IMR-90 (cell line): Measurements from ENCODE around the gene RWDD1. TPM values are rescaled to one million over a fixed set of nuclear protein-coding genes. Genes with fewer than 3 reads are reported as not detected.

Experiments used
- ATAC-seq: fragments of 200-7000 bp; cut with Tn5 transposase; 2 replicates; pipeline ENCODE4 v1.9.1; 2020; ENCODE audit warnings: low read depth, mild to moderate bottlenecking, moderate library complexity
- BruUV-seq: library from RNA; stranded (reverse); fragments of 400-500 nt; replicated peaks from 2 replicates; lab custom pipeline; 2021; lab: Mats Ljungman, UMichigan
- CTCF ChIA-PET: fragments of 300-600 bp; formaldehyde crosslinking; extraction: SDS; loops from one replicate; lab custom pipeline; 2021; ENCODE audit warnings: antibody characterized with exemption; lab: Yijun Ruan, JAX
- POLR2A ChIA-PET: fragments of 300-600 bp; sonication (Branson Sonifier 250); formaldehyde crosslinking; loops from one replicate; lab custom pipeline; 2022; ENCODE audit warnings: antibody characterized with exemption; ENCODE audit not compliant: unreplicated experiment; lab: Charles Lee
- DNase-seq: peaks from one replicate; pipeline ENCODE4 v3.0.0; 2013
- H2AFZ ChIP-seq: replicated peaks from 2 replicates; pipeline ENCODE3; 2013; ENCODE audit warnings: low read length, mild to moderate bottlenecking; ENCODE audit not compliant: poor library complexity
- H2AK5ac ChIP-seq: 2 replicates; pipeline ENCODE4 v1.6.1; 2013; ENCODE audit warnings: low read depth, low read length, inconsistent platforms
- H2AK9ac ChIP-seq: replicated peaks from 2 replicates; pipeline ENCODE3; 2013; ENCODE audit warnings: mild to moderate bottlenecking, low read depth, low read length, moderate library complexity; ENCODE audit not compliant: poor library complexity
- H2BK120ac ChIP-seq: 2 replicates; pipeline ENCODE4 v1.6.1; 2013; ENCODE audit warnings: low read depth, low read length, inconsistent platforms
- H2BK15ac ChIP-seq: 3 replicates; pipeline ENCODE4 v1.6.1; 2013; ENCODE audit warnings: low read depth, low read length, inconsistent platforms
- H2BK20ac ChIP-seq: 2 replicates; pipeline ENCODE4 v1.6.1; 2013; ENCODE audit warnings: low read depth, mild to moderate bottlenecking, inconsistent platforms, low read length, moderate library complexity
- H2BK5ac ChIP-seq: 2 replicates; pipeline ENCODE4 v1.6.1; 2013; ENCODE audit warnings: mild to moderate bottlenecking, low read depth, low read length, inconsistent platforms; ENCODE audit not compliant: poor library complexity, severe bottlenecking
- H3K14ac ChIP-seq: replicated peaks from 2 replicates; pipeline ENCODE4 v1.6.1; 2013; ENCODE audit warnings: low read depth, low read length, inconsistent platforms
- H3K18ac ChIP-seq: 2 replicates; pipeline ENCODE4 v1.6.1; 2013; ENCODE audit warnings: low read depth, low read length, control low read depth
- H3K23ac ChIP-seq: 2 replicates; pipeline ENCODE4 v1.6.1; 2013; ENCODE audit warnings: low read depth, low read length, inconsistent platforms
- H3K27ac ChIP-seq: 2 replicates; pipeline ENCODE4 v1.5.1; 2013; ENCODE audit warnings: mild to moderate bottlenecking, control low read depth, low read length; ENCODE audit not compliant: insufficient read depth
- H3K27me3 ChIP-seq: 2 replicates; pipeline ENCODE4 v1.6.1; 2013; ENCODE audit warnings: low read length; ENCODE audit not compliant: control insufficient read depth, insufficient read depth
- H3K36me3 ChIP-seq: 2 replicates; pipeline ENCODE4 v1.6.1; 2013; ENCODE audit warnings: low read length, mixed read lengths; ENCODE audit not compliant: control insufficient read depth, insufficient read depth
- H3K4ac ChIP-seq: 2 replicates; pipeline ENCODE4 v1.6.1; 2013; ENCODE audit warnings: low read depth, low read length, inconsistent platforms
- H3K4me1 ChIP-seq: 2 replicates; pipeline ENCODE4 v1.6.1; 2013; ENCODE audit warnings: low read length, mixed read lengths; ENCODE audit not compliant: control insufficient read depth, insufficient read depth
- H3K4me2 ChIP-seq: 2 replicates; pipeline ENCODE4 v1.6.1; 2013; ENCODE audit warnings: low read depth, mild to moderate bottlenecking, control low read depth, low read length, moderate library complexity
- H3K4me3 ChIP-seq: 2 replicates; pipeline ENCODE4 v1.5.1; 2013; ENCODE audit warnings: low read depth, mild to moderate bottlenecking, control low read depth, low read length, moderate library complexity; ENCODE audit not compliant: insufficient read depth
- H3K56ac ChIP-seq: 2 replicates; pipeline ENCODE4 v1.6.1; 2013; ENCODE audit warnings: low read length, inconsistent platforms; ENCODE audit not compliant: insufficient read depth; ENCODE audit errors: extremely low read depth
- H3K79me1 ChIP-seq, 2 experiments: 2 replicates each; pipeline ENCODE4 v1.6.1; 2013; ENCODE audit warnings: low read length in 2 of 2, inconsistent platforms in 1 of 2, low read depth in 1 of 2
- H3K9ac ChIP-seq: 2 replicates; pipeline ENCODE4 v1.6.1; 2013; ENCODE audit warnings: low read depth, low read length, control low read depth
- H3K9me1 ChIP-seq: 2 replicates; pipeline ENCODE4 v1.6.1; 2013; ENCODE audit warnings: low read length, inconsistent platforms; ENCODE audit not compliant: insufficient read depth
- H3K9me3 ChIP-seq: 2 replicates; pipeline ENCODE4 v1.6.1; 2013; ENCODE audit warnings: low read length; ENCODE audit not compliant: control insufficient read depth, insufficient read depth
- H4K20me1 ChIP-seq: 2 replicates; pipeline ENCODE4 v1.6.1; 2013; ENCODE audit warnings: low read length, inconsistent platforms; ENCODE audit not compliant: insufficient read depth
- H4K5ac ChIP-seq: 2 replicates; pipeline ENCODE4 v1.6.1; 2013; ENCODE audit warnings: mild to moderate bottlenecking, low read depth, low read length, control low read depth
- H4K8ac ChIP-seq, 2 experiments: 2 replicates each; pipeline ENCODE4 v1.6.1; 2013; ENCODE audit warnings: low read depth in 2 of 2, low read length in 2 of 2, control low read depth in 1 of 2, inconsistent platforms in 1 of 2
- H4K91ac ChIP-seq: 2 replicates; pipeline ENCODE4 v1.6.1; 2013; ENCODE audit warnings: low read depth, low read length, inconsistent platforms; ENCODE audit not compliant: insufficient read depth
- BHLHE40 ChIP-seq: fragments of 150-350 bp; IDR thresholded peaks from 2 replicates; pipeline ENCODE4 v1.6.1; 2016; ENCODE audit warnings: mild to moderate bottlenecking, low read depth, low read length
- RAD21 ChIP-seq: IDR thresholded peaks from 2 replicates; pipeline ENCODE4 v1.6.1; 2012; ENCODE audit warnings: low read length, improper control_type of control experiment
- WGBS, 2 experiments: methylation state at CpG; one replicate each; pipeline versions ENCODE4 v1.1.5 to v1.1.7; 2013; ENCODE audit warnings: missing lambda C conversion rate in 2 of 2; ENCODE audit not compliant: insufficient read length in 1 of 2; ENCODE audit errors: extremely low coverage in 2 of 2; 5-methylcytosine and 5-hydroxymethylcytosine counted together
- dilution Hi-C: fragments of 300-500 bp; cut with HindIII; formaldehyde crosslinking; loops from one replicate; pipeline ENCODE4 v1.14.3; 2018; ENCODE audit warnings: low sequenced_read_pairs; ENCODE audit not compliant: unreplicated experiment
- in situ Hi-C: fragments of 300-500 bp; cut with MboI; formaldehyde crosslinking; loops from 3 replicates; pipeline ENCODE4 v1.14.3; 2019; ENCODE audit warnings: low sequenced_read_pairs, inconsistent platforms, mixed read lengths
- intact Hi-C: fragments of 100-400 bp; cut with micrococcal nuclease; formaldehyde crosslinking; loops from 2 replicates; pipeline ENCODE4 v1.10.0; 2022
- polyA plus RNA-seq, 3 experiments: library from polyadenylated mRNA; depleted of rRNA; stranded (reverse); fragments of >200 nt; gene quantifications; 2 replicates each; pipeline ENCODE4 v1.2.3, GENCODE V29; 2012; ENCODE audit warnings: low replicate concordance in 1 of 3
- total RNA-seq: library from RNA; depleted of rRNA; stranded (reverse); fragments of >200 nt; gene quantifications from 2 replicates; pipeline ENCODE4 v1.2.3, GENCODE V29; 2012

The RWDD1 gene
- total and polyA plus RNA-seq, 2 of the 4 experiments (the other 2 are of a cell fraction) = 23.6 to 92.8 TPM

DNA sequence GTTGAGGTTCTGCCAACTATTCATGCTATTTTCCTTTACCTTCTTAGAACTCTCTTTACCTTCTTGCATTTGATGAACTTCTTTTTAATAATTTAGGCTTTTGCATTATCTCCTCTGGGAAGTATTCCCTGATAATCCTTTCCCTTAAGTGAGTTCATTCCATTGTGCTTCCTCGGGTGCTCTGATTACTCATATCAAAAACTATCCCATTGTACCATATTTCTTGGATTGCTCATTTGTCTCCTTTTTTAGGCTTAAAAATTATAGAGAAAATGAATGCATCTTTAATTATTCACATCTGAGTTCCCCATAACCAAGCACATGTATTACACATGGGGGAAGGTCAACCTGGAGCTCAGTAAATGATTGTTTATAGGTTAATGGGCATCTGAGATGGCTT lies 15.2 kb upstream of the RWDD1 start:
- Histone ChIP-seq H2AK9ac (peak overlapping the region; percentile 70), H2AK5ac (peak overlapping the region; percentile 98), H4K8ac (peak overlapping the region; percentile 94 to 96), H3K27me3 (no peaks in the 10 kb centered on the region), H3K56ac (peak overlapping the region; percentile 91), H3K9ac (no peak overlapping the region), H2BK120ac (peak overlapping the region; percentile 98), H4K91ac (peak overlapping the region; percentile 94), H3K4me2 (peak overlapping the region; percentile 55; the same call in 1 of the 2 replicates), H3K18ac (peak overlapping the region; percentile 98), H3K9me3 (no peaks in the 10 kb centered on the region), H3K79me1 (no peaks in the 10 kb centered on the region), H2BK5ac (peak overlapping the region; percentile 99), H2BK20ac (peak overlapping the region; percentile 97), H2AFZ (no peak overlapping the region), H3K23ac (peak overlapping the region; percentile 73; the same call in 1 of the 2 replicates), H4K20me1 (no peaks in the 10 kb centered on the region), H3K4ac (peak overlapping the region; percentile 96), H2BK15ac (peak overlapping the region; percentile 98), H3K9me1 (no peaks in the 10 kb centered on the region), H3K4me3 (no peak overlapping the region), H3K14ac (peak overlapping the region; percentile 94), H3K36me3 (no peaks in the 10 kb centered on the region), H3K4me1 (peaks cover 7% of the 10 kb centered on the region), H4K5ac (peak overlapping the region; percentile 92; the same call in 1 of the 2 replicates), H3K27ac (peak overlapping the region; percentile 83)
- ChIA-PET CTCF (interaction anchor here (2.3 kb wide), 1 partner anchor 287 kb away, joined by 11 read pairs; no protein-coding TSS in a partner anchor), POLR2A (no interaction called here)
- ATAC-seq = peak; percentile 64
- peak; percentile 83 for DNase-seq
- intact Hi-C loops = no loop called here
- TF ChIP-seq BHLHE40 = peak; percentile 27; the same call in 1 of the 2 replicates
- TF ChIP-seq RAD21 = no peak
- in situ Hi-C loops = no loop called here
- WGBS, 2 experiments = no CpG with 5 or more reads among the region's 1 CpG
- dilution Hi-C loops = no loop called here
- BruUV-seq = no TSS peak
